ENCODE results near the gene SERGEF. TPM values are rescaled to one million over a fixed set of nuclear protein-coding genes. Genes with fewer than 3 reads are reported as not detected.
A peak's percentile ranks its signal among the peaks of the same experiment; 100 is the strongest.

The SERGEF gene
- polyA plus RNA-seq, 1 of the 3 experiments (the other 2 are of a cell fraction), result 23.1 TPM

- DNase-seq, result no peak
- ChIA-PET CTCF (interaction anchor here (1.1 to 4.0 kb wide), 4 partner anchors 53 to 305 kb away, joined by 3 to 35 read pairs (median 4); no protein-coding TSS in a partner anchor), POLR2A (no interaction called here)
- Histone ChIP-seq H3K79me2 (ENCODE audit: insufficient read depth) (no peaks in the 10 kb centered on the region), H3K9ac (no peak overlapping the region), H3K9me2 (no peaks in the 10 kb centered on the region), H3K4me2 (no peak overlapping the region), H2AFZ (ENCODE audit: low read depth) (no peak overlapping the region), H3K36me3 (replicated peaks in 1 of 2; ENCODE audit: control insufficient read depth in 1 of 2, insufficient read depth in 2 of 2, low read length in 1 of 2) (no peaks in the 10 kb centered on the region), H4K20me1 (ENCODE audit: insufficient read depth) (no peaks in the 10 kb centered on the region), H3K9me3 (no peaks in the 10 kb centered on the region), H3K4me3 (ENCODE audit: low read depth in 2 of 2, low read length in 1 of 2) (no peak overlapping the region), H3K27me3 (ENCODE audit: insufficient read depth) (no peaks in the 10 kb centered on the region), H3K4me1 (ENCODE audit: control insufficient read depth in 1 of 2, insufficient read depth in 2 of 2, low read depth in 1 of 2, low read length in 1 of 2) (peaks cover 18 to 45% of the 10 kb centered on the region in 2 experiments), H3F3A (replicated peaks; ENCODE audit: insufficient read depth) (no peaks in the 10 kb centered on the region), H3K27ac (ENCODE audit: low read depth in 2 of 2, low read length in 1 of 2) (peak overlapping the region in 1 of 2 experiments; percentile 36; a peak in 2 of 4 replicates)
- 80% methylated on average over 1 of the region's 1 CpG for WGBS (ENCODE audit: low lambda C conversion rate)
- no peak for TF ChIP-seq USF2 (IDR thresholded peaks at IDR 0.05; ENCODE audit: borderline replicate concordance, low read depth, low read length)
- no peak for TF ChIP-seq RCOR1 (IDR thresholded peaks at IDR 0.05; ENCODE audit: low read length)
- TF ChIP-seq GATA2 (CRISPR knock-in tag; IDR thresholded peaks at IDR 0.05), result no peak
- TF ChIP-seq TEAD4 (IDR thresholded peaks at IDR 0.05; ENCODE audit: borderline replicate concordance, insufficient read depth), result no peak
Observed at GRCh38 chr11:17810041-17810440, 202.8 kb downstream of the SERGEF start.

GRCh38 chr11:17807034-17807433, 205.8 kb downstream of the SERGEF start:
- H2AFZ ChIP-seq (ENCODE audit: low read depth), result no peak overlapping the region
- no peak overlapping the region for H3K4me3 ChIP-seq (ENCODE audit: low read depth in 2 of 2, low read length in 1 of 2)
- no peaks in the 10 kb centered on the region for H3F3A ChIP-seq (replicated peaks; ENCODE audit: insufficient read depth)
- DNase-seq, result no peak
- WGBS (ENCODE audit: low lambda C conversion rate), result 55% methylated on average over 3 of the region's 4 CpGs
- no peaks in the 10 kb centered on the region for H3K79me2 ChIP-seq (ENCODE audit: insufficient read depth)
- H3K9ac ChIP-seq, result no peak overlapping the region
- no peak overlapping the region for H3K27ac ChIP-seq (ENCODE audit: low read depth in 2 of 2, low read length in 1 of 2)
- no peaks in the 10 kb centered on the region for H3K9me2 ChIP-seq
- POLR2A ChIA-PET, result no interaction called here
- no peaks in the 10 kb centered on the region for H3K9me3 ChIP-seq
- TF ChIP-seq RXRA (IDR thresholded peaks at IDR 0.05; ENCODE audit: borderline replicate concordance, low read depth) (no peak), EP300 (IDR thresholded peaks at IDR 0.05; ENCODE audit: borderline replicate concordance in 1 of 2, low read depth in 1 of 2, low read length in 1 of 2) (no peak), USF1 (IDR thresholded peaks at IDR 0.05; ENCODE audit: borderline replicate concordance, low read depth) (no peak), MEF2A (IDR thresholded peaks at IDR 0.05; ENCODE audit: borderline replicate concordance, low read depth) (no peak), TAF1 (IDR thresholded peaks at IDR 0.05; ENCODE audit: borderline replicate concordance, low read depth, low read length) (no peak), SIN3A (IDR thresholded peaks at IDR 0.05; ENCODE audit: borderline replicate concordance, low read depth, low read length) (no peak), RCOR1 (IDR thresholded peaks at IDR 0.05; ENCODE audit: low read length) (no peak), YY1 (IDR thresholded peaks at IDR 0.05; ENCODE audit: low read depth) (no peak)
- CTCF ChIA-PET, result no interaction called here
- no peaks in the 10 kb centered on the region for H3K27me3 ChIP-seq (ENCODE audit: insufficient read depth)
- H3K4me1 ChIP-seq (ENCODE audit: control insufficient read depth in 1 of 2, insufficient read depth in 2 of 2, low read depth in 1 of 2, low read length in 1 of 2), result peaks cover 6 to 23% of the 10 kb centered on the region in 2 experiments; a peak in 2 of 4 replicates
- H4K20me1 ChIP-seq (ENCODE audit: insufficient read depth), result no peaks in the 10 kb centered on the region
- H3K4me2 ChIP-seq, result no peak overlapping the region
- no peaks in the 10 kb centered on the region for H3K36me3 ChIP-seq (replicated peaks in 1 of 2; ENCODE audit: control insufficient read depth in 1 of 2, insufficient read depth in 2 of 2, low read length in 1 of 2)

All from SK-N-SH (cell line).